Measurements from ENCODE around the gene NAB2. TPM values are rescaled to one million over a fixed set of nuclear protein-coding genes. Genes with fewer than 3 reads are reported as not detected.
"Not testable (repeated sequence)": the region's sequence is repeated elsewhere in the genome, so short reads cannot be mapped to it uniquely, and the experiment has no call there.

Gene NAB2
- total and polyA plus RNA-seq, 4 donors = 18.0 to 42.8 (median 26.2) TPM

DNA sequence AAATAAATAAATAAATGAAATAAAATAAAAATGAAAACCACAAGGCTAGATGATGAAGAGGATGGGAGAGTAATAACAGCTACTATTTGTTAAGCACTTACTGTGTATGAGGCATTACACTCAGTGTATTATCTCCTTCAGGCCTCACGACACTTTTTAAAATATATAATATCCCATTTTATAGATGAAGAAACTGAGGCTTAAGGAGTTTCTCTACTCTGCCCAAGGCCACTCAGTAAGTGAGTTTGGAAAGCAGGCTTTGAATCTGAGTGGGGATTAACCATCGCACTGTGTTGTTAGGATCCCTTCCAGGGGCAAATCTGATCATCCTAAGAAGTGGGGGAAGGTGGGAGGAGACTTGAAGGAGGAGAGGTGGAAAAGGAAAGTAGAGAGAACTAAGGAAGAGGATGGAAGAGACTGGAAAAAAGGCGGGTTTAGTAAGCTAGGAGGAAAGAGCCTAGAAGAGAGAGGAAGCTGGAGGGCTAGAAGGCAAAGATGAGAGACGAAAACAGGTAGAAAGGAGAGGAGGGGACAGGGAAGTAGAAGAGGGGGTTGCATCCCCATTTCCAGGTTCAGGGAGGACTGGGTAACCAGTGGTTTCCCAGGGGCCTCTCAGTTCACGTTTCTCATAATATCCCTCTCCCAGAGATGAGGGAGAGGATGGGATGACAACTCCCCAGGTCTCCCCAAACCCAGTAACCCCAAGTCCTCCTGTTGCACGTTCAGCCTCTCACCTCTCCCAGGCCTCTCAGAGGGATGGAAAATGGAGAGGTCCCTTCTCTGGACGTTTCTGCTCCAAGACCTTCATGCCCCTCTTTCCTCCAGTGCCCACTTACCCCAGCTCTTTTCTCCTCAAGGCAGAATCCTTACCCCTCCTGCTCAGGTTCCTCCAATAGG lies 20.5 kb downstream of the NAB2 start:
- Histone ChIP-seq H3K4me1 (ENCODE audit: control insufficient read depth, insufficient read depth, low read length) (peaks cover 31% of the 10 kb centered on the region), H3K27ac (ENCODE audit: low read depth, low read length) (peak overlapping the region; percentile 98), H3K27me3 (ENCODE audit: control insufficient read depth, insufficient read depth, low read length) (no peaks in the 10 kb centered on the region), H3K4me3 (ENCODE audit: low read depth, low read length) (peak overlapping the region; percentile 51), H3K9me3 (ENCODE audit: control insufficient read depth, insufficient read depth, low read length) (no peaks in the 10 kb centered on the region), H3K36me3 (ENCODE audit: control insufficient read depth, insufficient read depth, low read length) (peaks cover 3% of the 10 kb centered on the region)
- no peak for DNase-seq (ENCODE audit: low read depth in 4 of 6, low spot score in 6 of 6)
- 82% methylated on average over 4 of the region's 7 CpGs for WGBS (ENCODE audit: insufficient coverage)

DNA sequence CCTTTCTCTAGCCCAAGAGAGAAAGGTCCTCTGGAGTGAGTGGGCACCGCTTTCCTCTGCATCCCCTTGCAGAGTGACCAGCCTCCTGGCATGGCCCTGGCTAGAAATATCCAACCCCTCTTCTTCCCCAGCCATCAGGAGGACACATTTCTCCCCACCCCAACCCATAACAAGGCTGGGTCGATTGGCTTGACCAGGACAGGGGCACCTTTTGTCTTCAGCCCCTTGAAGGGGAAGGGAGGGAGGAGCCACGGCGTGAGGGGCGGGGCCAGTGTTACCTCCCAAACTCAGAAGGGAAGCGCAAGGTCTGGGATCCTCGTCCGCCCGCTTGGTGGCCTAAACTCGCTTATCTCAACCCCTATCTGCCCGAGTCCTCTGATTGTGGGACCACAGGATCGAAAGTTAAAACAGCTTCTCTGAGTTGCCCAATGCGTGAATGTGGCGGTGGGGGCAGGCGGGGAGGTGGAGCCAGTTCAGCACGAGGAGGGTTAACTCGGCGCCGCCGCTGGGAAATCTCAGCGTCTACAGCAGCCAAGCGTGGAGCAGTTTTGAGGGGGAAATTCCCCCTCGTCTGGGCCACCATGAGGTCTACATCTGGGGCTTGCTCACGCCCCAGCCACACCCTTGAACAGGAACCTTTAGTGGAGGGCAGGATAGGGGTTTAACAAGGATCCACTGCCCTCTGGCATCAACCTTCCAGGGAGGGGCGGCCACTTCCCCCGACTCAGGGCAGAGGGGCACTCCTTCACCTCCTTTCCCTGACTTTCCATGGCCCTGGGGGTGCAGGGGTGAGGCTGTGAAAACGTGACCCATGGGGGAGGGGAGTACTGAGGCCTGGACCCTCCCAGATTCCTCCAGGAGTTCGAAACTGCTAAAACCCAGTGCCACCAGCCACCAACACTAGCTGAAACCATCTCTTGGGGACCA lies 21.5 kb downstream of the NAB2 start:
- Histone ChIP-seq H3K36me3 (ENCODE audit: control insufficient read depth, insufficient read depth, low read length) (peaks cover 1% of the 10 kb centered on the region), H3K4me3 (ENCODE audit: low read depth, low read length) (peak overlapping the region; percentile 51), H3K27me3 (ENCODE audit: control insufficient read depth, insufficient read depth, low read length) (no peaks in the 10 kb centered on the region), H3K4me1 (ENCODE audit: control insufficient read depth, insufficient read depth, low read length) (peaks cover 31% of the 10 kb centered on the region), H3K27ac (ENCODE audit: low read depth, low read length) (peak overlapping the region; percentile 98), H3K9me3 (ENCODE audit: control insufficient read depth, insufficient read depth, low read length) (no peaks in the 10 kb centered on the region)
- 4% methylated on average over 21 of the region's 28 CpGs for WGBS (ENCODE audit: insufficient coverage)
- peak in 2 of 6 donors; percentile 46 to 61 for DNase-seq (ENCODE audit: low read depth in 4 of 6, low spot score in 6 of 6)

DNA sequence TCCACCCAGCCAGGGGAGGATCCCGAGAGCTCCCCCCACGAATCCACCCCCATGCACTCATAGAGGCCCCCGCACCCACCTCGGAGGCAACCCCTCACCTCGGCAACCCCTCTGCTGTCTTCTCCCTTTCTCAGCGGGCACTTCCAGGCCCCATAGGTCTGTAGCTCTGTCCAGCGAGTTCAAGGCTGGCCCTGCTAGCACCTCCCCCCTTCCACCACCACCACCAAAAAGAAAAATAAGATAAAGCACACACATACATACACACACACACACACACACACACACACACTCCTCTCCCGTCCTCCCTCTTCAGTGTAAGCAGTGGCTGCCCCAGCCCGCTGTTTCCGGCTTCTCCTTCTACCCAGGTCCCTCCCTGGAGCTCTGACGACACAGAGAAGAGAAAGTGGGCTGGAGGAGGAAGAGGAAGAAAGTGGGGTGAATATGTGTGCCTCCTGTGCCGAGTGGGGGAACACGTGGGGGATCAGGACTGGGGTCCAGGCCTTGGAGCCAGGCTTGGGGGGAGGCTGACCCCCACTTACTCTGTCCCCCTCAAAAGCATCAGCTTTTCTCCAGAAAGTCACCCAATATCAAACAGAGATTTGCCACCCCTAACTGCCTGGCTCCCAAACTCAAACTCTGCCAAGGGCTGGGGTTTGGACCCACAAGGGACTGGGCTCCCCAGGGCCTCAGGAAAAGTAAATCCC lies 22.3 kb downstream of the NAB2 start, which contains the start of gene STAT6:
STAT6 (minus strand) TSS at position 332 of the 704 bp plus-strand sequence. CDS start 3,084 bp downstream, outside the sequence.
- WGBS (ENCODE audit: insufficient coverage) = 36% methylated on average over 7 of the region's 13 CpGs
- H3K36me3 ChIP-seq (ENCODE audit: control insufficient read depth, insufficient read depth, low read length) = no peaks in the 10 kb centered on the region
- H3K27me3 ChIP-seq (ENCODE audit: control insufficient read depth, insufficient read depth, low read length) = no peaks in the 10 kb centered on the region
- peaks cover 27% of the 10 kb centered on the region for H3K4me1 ChIP-seq (ENCODE audit: control insufficient read depth, insufficient read depth, low read length)
- H3K27ac ChIP-seq (ENCODE audit: low read depth, low read length) = peak within 1 kb of the TSS; percentile 98
- no peaks in the 10 kb centered on the region for H3K9me3 ChIP-seq (ENCODE audit: control insufficient read depth, insufficient read depth, low read length)
- DNase-seq (ENCODE audit: low read depth in 4 of 6, low spot score in 6 of 6) = peak in 2 of 6 donors; percentile 43 to 74
- peak within 1 kb of the TSS; percentile 51 for H3K4me3 ChIP-seq (ENCODE audit: low read depth, low read length)

DNA sequence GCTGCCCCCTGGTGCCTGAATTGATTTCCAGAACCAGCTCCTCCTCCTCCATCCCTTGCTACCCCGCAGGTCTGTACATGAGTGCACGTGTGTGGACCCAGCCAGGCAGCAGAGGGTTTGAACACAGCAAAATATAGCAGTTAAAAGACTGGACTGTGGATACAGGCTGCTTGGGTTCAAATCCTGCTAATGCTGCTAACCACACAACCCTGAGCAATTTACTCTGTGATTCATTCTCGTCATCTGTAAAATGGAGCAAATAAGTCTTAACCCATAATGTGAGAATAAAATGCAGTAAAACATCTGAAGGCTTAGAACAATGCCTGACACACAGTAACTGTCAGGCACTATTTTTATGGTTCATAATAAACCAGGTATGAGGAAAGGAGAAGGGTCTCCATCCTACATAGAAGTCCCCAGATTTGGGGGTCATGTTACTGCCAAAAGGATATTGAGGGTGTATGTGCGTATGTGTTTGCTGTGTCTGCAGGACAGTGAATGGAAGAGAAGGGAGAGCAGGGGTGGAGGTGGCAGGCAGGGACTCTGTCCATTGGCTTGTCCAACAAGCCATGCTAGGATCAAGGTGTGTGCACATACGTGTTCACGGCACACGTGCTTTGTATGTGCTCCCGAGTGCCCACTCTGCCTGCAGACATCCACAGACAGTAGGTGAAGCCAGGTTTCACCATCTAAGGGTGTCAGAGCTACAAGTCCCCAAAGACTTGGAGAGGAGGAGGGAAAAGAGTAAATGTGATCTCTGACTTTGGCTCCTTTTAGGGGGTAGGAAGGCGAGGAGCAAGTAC lies 23.8 kb downstream of the NAB2 start:
- 62% methylated on average over 7 of the region's 9 CpGs for WGBS (ENCODE audit: insufficient coverage)
- Histone ChIP-seq H3K4me3 (ENCODE audit: low read depth, low read length) (peak overlapping the region; percentile 51), H3K9me3 (ENCODE audit: control insufficient read depth, insufficient read depth, low read length) (no peaks in the 10 kb centered on the region), H3K4me1 (ENCODE audit: control insufficient read depth, insufficient read depth, low read length) (peaks cover 25% of the 10 kb centered on the region), H3K36me3 (ENCODE audit: control insufficient read depth, insufficient read depth, low read length) (no peaks in the 10 kb centered on the region), H3K27ac (ENCODE audit: low read depth, low read length) (peak overlapping the region; percentile 98), H3K27me3 (ENCODE audit: control insufficient read depth, insufficient read depth, low read length) (no peaks in the 10 kb centered on the region)
- DNase-seq (ENCODE audit: low read depth in 4 of 6, low spot score in 6 of 6) = no peak

DNA sequence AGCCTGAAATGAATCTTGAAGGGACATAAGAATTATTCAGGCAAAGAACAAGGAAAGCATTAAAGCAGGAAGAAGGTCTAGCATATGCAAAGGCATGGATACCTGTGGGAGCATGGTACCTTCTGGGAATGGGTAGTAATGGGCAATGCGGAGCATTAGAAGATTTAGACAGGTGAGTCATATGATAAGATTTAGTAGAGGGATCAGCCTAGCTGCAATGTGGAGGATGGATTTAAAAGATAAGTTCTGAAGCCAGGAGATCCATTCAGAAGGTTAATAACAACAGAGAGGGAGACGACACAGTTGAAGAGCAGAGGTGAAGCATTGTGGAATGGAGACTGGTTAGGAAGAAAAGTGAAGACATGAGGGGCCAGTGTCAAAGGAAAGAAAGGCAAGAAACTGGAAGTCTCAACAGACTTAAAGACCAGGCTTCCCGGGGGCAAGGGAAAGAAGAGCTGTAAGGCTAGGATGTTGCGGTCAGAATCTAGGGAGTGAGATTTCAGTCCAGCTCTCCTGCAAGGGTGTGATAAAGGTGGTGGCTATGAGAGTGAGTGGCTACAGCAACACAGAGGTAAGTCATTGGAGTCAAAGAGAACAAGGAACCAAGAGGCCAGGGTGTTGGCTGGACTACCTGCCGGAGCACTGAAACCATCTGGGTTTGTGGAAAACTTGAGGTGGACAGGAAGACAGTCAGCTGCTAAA lies 27.8 kb downstream of the NAB2 start:
- WGBS (ENCODE audit: insufficient coverage) = 87% methylated on average over 5 of the region's 5 CpGs
- Histone ChIP-seq H3K27me3 (ENCODE audit: control insufficient read depth, insufficient read depth, low read length) (no peaks in the 10 kb centered on the region), H3K27ac (ENCODE audit: low read depth, low read length) (no peak overlapping the region), H3K9me3 (ENCODE audit: control insufficient read depth, insufficient read depth, low read length) (no peaks in the 10 kb centered on the region), H3K4me1 (ENCODE audit: control insufficient read depth, insufficient read depth, low read length) (peaks cover 6% of the 10 kb centered on the region), H3K36me3 (ENCODE audit: control insufficient read depth, insufficient read depth, low read length) (no peaks in the 10 kb centered on the region), H3K4me3 (ENCODE audit: low read depth, low read length) (no peak overlapping the region)
- DNase-seq (ENCODE audit: low read depth in 4 of 6, low spot score in 6 of 6) = no peak

DNA sequence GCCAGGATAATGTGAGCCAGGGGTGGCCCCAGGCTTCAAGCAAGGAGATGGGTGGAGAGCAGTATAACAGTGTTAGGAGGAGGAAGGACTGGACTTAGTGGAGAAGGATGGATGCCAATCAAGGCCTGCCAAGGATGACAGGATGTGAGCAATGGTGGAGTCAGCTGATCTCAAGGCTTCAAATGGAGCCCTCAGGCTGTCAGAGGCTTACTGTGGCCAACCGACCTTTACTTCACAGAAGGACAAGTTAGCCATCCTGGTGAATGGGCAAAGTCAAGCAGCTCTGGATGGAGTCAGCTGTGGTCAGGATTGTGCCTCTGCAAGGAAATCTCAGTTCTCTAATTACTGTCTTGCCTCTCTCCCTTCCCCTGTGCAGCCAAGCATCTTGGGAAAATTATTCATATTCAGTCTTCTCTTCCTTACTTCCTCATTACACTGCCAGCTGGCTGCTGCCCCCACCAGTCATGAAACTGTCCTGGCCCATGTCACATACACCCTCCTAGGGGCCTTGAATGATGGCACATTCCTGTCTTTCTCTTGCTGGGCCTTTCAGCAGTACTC lies 29.9 kb downstream of the NAB2 start:
- no CpG with 5 or more reads among the region's 1 CpG for WGBS (ENCODE audit: insufficient coverage)
- Histone ChIP-seq H3K27ac (ENCODE audit: low read depth, low read length) (no peak overlapping the region), H3K9me3 (ENCODE audit: control insufficient read depth, insufficient read depth, low read length) (no peaks in the 10 kb centered on the region), H3K27me3 (ENCODE audit: control insufficient read depth, insufficient read depth, low read length) (no peaks in the 10 kb centered on the region), H3K36me3 (ENCODE audit: control insufficient read depth, insufficient read depth, low read length) (no peaks in the 10 kb centered on the region), H3K4me1 (ENCODE audit: control insufficient read depth, insufficient read depth, low read length) (no peaks in the 10 kb centered on the region), H3K4me3 (ENCODE audit: low read depth, low read length) (no peak overlapping the region)
- DNase-seq (ENCODE audit: low read depth in 4 of 6, low spot score in 6 of 6) = no peak

DNA sequence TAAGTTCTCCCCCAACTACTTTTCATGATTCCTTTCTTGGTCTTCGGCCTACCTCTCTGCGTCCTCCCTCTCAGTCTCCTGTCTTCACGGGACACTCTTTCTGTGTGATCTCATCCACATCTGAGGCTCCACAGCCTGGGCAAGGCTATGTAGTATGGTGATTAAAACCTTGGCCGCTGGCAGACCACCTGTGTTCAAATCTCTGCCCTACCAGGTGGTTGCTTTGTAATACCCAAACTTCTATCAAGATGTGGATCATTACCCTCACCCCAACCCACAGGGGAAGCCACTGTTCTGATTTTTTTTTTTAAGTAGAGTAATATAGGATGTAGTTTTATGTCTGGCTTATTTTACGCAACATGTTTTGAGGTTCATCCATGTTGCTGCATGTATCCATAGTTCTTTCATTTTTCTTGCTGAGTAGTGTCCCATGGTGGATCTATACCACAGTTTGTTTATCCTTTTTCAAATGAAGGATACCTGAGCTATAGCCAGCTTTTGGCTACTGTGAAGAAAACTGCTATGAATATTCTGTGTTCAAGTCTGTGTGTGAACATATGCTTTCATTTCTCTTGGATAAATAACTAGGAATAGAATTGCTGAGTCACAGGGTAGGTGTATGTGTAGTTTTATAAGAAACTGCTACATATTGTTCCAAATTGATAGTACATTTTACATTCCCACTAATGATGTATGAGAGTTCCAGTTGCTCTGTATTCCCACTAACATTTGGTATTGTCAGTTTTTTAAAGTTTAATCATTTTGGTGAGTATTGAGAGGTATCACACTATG lies 30.6 kb downstream of the NAB2 start:
- H3K36me3 ChIP-seq (ENCODE audit: control insufficient read depth, insufficient read depth, low read length) = no peaks in the 10 kb centered on the region
- no peak for DNase-seq (ENCODE audit: low read depth in 4 of 6, low spot score in 6 of 6)
- H3K27me3 ChIP-seq (ENCODE audit: control insufficient read depth, insufficient read depth, low read length) = no peaks in the 10 kb centered on the region
- no peak overlapping the region for H3K4me3 ChIP-seq (ENCODE audit: low read depth, low read length)
- no peaks in the 10 kb centered on the region for H3K4me1 ChIP-seq (ENCODE audit: control insufficient read depth, insufficient read depth, low read length)
- H3K27ac ChIP-seq (ENCODE audit: low read depth, low read length) = no peak overlapping the region
- WGBS (ENCODE audit: insufficient coverage) = no CpG with 5 or more reads among the region's 5 CpGs
- H3K9me3 ChIP-seq (ENCODE audit: control insufficient read depth, insufficient read depth, low read length) = no peaks in the 10 kb centered on the region

DNA sequence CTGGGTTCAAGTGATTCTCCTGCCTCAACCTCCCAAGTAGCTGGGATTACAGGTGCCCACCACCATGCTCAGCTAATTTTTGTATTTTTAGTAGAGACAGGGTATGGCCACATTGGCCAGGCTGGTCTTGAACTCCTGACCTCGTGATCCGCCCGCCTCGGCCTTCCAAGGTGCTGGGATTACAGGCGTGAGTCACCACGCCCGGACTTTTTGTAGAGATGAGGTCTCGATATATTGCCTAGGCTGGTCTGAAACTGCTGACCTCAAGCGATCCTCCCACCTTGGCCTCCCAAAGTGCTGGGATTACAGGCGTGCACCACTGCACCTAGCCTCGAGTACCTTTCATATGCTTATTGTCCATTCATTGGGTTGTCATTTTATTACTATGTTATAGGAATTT lies 31.8 kb downstream of the NAB2 start:
- H3K4me1 ChIP-seq (ENCODE audit: control insufficient read depth, insufficient read depth, low read length); DNase-seq (ENCODE audit: low read depth in 4 of 6, low spot score in 6 of 6); H3K36me3 ChIP-seq (ENCODE audit: control insufficient read depth, insufficient read depth, low read length); H3K27ac ChIP-seq (ENCODE audit: low read depth, low read length); H3K4me3 ChIP-seq (ENCODE audit: low read depth, low read length); H3K27me3 ChIP-seq (ENCODE audit: control insufficient read depth, insufficient read depth, low read length); H3K9me3 ChIP-seq (ENCODE audit: control insufficient read depth, insufficient read depth, low read length): not testable (repeated sequence)
- 97% methylated on average over 9 of the region's 11 CpGs for WGBS (ENCODE audit: insufficient coverage)
